Gastrocnemius medialis (tissue), 4 donors: ENCODE data around the gene HABP4.

Experiments used
- CTCF ChIP-seq, 5 experiments: fragments of 450-650 bp in 3 of 5; fragments of 200-600 bp in 2 of 5; sonication (generic) in 2 of 5; IDR thresholded peaks in 4 of 5; conservative IDR thresholded peaks in 1 of 5; 1 replicate in 4 of 5; 2 replicates in 1 of 5; pipeline ENCODE4 v1.5.1; 2016 to 2019; ENCODE audit warnings: antibody characterized with exemption in 5 of 5, mild to moderate bottlenecking in 3 of 5, moderate library complexity in 3 of 5
- POLR2A ChIP-seq, 2 donors: fragments of 450-650 bp; IDR thresholded peaks; one replicate each; pipeline ENCODE4 v1.6.1; 2017; ENCODE audit warnings: antibody characterized with exemption in 2 of 2, mild to moderate bottlenecking in 2 of 2, moderate library complexity in 2 of 2

GRCh38 chr9:96461336-96461735 is 11.4 kb downstream of the HABP4 start:
- TF ChIP-seq POLR2A (IDR thresholded peaks at IDR 0.05) (no peak), CTCF (IDR thresholded peaks at IDR 0.05 in 4 of 5, conservative IDR thresholded peaks at IDR 0.05 in 1 of 5) (no peak)
